NCI-H345 (cell line): ENCODE measurements around the gene EHBP1.
A peak's percentile ranks its signal among the peaks of the same experiment; 100 is the strongest.

Experiments
- DNase-seq: peaks from one replicate; lab custom pipeline; 2025; lab: John Stamatoyannopoulos, UW

Gene EHBP1

DNA sequence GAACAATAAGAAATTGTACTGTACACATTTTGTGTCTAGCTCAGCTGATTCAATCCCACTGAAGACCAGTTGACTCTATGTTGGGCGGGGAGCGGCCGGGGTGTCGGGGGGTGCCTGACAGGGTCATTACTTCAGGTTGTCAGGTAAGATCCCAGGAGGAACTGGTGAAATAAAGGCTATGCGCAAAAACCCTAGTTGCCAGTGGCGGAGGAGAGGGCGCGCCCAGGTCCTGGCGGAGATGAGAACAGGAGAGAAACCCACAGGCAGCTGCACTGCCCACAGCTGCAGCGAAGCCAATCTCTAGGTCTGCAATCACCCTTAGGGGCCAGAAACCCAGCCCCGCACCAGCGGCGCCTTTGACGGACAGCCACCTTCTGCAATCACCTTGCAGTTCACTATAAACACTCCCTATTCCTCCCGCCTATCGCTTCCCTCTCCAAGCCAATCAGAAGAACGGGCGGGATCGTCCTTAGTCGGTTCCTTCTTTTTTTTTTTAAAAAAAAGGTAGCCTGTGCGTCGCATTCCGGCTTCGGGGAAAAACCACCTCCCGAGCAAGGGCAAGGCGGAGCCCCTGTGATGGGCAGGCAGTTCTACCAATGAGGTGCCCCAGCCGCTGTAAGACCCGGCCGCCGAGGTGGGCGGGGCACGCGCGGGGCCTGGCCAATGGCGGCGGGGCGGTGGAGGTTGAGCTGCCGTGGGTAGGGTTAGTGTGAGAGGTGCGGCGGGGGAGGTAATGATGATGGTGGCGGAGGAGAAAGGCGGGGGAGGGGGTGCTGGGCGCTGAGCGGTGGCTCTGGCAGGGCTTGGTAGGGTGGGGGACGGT is at the start of gene EHBP1:
Gene EHBP1, plus strand, starts transcription at position 707 of the 823 bp plus-strand sequence. CDS start 1,479 bp downstream, outside the sequence.
- DNase-seq = peak; percentile 99

DNA sequence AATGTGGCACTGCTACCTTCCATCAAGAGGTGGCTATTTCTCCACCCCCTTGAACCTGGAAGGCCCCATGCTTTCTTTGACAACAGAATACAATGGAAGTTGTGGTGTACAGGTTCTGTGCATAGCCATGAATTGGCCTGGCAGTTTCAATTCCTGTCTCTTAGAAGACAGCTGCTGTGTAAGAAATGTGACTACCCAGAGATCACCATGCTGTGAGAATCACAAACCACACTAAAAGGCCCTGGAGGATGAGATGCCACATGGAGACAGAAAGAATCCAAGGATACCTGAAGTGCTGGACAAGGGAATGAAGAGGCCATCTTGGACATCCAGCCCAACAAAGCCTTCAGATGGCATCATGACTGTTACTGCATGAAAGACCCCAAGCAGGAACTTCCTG is 47.7 kb upstream of the EHBP1 start:
- DNase-seq = no peak

DNA sequence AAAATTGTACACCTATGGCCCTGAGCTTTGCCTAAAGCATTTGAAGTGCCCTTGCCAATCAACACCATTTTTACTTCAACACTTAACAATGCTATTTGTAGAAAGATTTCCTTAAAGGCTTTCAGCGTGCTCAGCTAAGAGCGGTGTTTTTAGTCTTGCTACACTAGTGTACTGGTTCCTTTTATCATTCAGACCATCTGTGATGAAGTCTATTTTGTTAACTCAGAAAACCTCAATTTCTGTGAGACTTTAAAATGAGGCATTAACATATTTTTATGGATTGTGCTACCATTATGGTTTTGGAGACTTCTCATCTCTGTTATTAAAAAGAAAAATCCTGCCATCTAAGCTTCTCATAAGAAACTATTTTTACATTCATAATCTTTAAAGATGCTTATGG is 46.6 kb upstream of the EHBP1 start:
- DNase-seq = no peak

DNA sequence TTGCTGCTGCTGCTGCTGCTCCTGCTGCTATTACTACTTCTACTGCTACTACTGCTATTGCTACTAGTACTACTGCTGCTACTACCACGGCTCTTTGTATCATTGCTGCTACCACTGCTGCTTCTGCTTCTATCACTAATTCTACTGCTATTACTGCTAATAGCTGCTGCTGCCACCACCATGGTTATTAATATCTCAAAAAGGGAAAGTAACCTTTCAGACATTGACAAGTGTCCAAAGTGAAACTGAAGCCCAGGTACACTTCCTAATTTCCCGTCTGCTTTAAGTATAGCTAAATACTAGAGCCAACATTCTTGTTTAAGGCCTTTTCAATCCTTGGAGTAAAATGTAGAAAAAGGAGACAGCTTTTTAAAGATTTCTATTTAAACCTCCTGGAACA is 45.4 kb upstream of the EHBP1 start:
- no peak for DNase-seq

DNA sequence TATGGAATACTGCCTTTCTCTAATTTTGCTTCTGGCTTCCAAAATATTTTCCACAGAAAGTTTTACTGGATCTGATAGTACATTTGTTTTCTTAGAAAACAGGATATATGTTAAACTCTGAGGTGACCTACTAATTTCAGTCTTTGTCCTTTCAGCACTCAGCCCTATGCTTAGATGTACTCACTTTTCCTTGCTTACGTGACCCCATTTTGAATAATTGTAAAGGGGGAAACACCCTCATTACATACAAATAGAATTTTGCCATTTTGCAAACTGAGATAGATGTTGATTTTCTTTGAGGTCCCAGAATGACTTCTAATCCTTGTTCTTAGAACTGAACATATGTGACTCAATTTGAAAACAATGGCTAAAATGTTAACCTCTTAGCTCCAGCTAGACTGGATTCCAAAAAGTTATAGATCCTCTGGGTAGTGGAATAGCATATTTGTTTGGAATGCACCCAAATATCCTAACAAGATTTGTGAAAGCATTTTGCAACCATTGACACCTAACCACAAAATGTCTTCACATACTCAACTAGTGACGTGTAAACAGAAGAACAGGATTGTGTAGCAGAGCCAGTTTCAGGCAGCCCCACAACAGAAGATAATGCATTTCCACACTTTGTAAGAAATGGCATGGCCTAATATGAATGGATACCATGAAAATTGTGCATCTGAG is 44.8 kb upstream of the EHBP1 start:
- no peak for DNase-seq

DNA sequence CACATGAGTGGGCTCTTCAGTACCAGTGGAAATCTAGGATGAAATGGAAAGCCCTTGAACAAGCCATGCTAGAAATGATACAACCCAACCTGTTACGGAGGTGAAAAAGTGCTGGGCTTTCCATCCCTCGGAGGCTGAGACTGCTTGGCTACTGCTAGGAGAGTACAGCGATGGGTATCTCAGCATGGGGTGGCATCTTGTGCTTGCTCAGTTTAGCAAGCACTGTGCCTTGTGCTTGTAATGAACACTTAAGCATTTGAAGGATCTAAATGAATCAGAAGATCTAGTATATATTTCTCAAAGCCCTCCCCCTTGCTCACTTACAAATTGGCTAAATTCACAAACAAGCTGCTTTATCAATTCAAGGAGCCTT is 44.3 kb upstream of the EHBP1 start:
- DNase-seq = no peak

DNA sequence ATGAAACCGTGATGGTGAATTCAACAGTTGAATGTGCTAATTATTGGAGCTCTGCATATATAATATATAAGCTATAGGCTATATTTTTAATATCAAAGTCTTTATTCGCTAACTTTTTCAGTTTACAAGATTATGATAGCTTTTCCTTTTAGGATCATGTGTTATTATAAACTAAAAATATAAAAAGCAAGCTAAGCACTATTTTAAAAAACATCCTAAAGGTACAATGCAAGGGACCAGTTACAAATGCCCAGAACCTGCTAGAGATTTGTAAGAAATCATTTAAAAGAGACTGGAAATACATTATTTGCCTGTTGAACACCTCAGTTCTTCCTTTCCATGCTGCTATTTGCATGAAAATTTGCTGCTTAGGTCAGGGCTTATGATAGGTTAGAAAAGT is 43.4 kb upstream of the EHBP1 start:
- no peak for DNase-seq

DNA sequence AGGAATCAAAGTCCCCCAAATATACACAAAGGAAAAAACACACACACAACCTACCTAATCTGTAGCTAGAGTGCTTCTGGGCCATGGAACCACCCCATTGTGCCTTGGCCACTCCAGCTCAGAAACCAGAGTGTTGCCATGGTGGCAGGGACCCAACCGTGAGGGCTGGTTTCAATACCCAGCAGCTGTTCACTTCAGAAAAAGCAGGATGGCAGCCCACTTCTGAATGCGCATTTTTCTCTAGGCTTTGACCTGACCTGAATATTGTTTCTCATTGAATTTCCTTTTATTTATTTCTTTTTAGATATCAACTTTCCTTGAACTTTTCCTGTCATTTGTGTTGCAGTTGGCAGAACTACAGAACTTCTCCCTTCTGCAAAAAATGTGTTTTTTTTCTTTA is 43.0 kb upstream of the EHBP1 start:
- DNase-seq = peak; percentile 51

DNA sequence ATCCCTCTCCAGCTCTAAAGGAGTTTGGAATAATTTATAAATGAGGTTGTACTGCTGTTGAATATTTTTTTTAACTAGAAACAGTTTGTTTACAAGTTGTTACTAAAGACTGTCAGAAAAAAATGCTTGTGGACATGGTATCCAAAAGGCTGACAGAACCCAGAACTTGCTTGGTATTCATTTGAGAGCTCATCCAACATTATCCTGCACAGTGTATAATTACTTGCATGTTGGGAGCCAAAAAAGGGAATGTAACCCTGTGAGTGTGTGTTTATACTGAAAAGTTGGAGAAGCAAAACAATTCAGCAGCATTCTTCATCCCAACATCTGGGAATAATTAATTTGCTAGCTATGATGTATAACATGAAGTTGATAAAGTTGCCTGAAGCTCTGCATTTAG is 42.1 kb upstream of the EHBP1 start:
- DNase-seq = no peak

DNA sequence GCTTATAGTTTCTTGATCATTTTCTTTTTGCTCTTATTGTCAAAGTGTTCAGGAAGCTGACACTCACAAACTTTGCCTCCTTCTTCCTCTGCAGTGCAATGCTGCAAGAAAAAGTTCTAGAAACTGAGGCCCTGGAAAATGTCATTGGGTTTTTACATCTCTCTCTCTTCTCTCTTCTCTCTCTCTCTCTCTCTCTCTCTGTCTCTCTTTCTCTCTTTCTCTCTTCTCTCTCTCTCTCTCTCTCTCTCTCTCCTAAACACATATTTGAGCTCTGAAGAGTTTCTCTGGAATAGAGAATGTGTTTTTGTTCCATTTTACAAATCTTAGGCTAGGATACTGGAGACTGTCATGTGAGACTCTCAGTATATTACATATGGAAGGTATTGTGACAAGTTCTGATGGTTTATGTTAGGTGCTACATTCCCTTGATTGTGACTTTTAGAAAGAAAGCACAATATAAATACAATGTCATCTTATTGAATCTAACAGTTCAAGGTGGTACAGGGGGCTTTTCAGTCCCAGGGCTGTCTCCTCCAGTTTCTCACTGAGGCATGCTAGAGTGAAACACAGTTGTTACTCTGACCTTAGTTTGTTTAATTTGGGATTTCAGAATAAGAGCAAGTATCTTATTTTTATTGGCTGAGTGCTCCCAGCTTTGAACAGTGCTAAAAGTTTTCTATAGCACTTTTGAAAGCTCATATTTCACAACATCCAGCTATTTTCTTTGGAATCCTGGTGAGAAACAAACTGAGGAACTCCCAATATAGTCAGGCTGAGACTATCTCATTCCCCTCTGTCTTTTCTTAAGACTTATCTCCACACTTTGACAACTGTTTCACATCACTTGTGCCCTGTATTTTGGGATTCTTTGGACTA is 41.4 kb upstream of the EHBP1 start:
- DNase-seq = no peak

DNA sequence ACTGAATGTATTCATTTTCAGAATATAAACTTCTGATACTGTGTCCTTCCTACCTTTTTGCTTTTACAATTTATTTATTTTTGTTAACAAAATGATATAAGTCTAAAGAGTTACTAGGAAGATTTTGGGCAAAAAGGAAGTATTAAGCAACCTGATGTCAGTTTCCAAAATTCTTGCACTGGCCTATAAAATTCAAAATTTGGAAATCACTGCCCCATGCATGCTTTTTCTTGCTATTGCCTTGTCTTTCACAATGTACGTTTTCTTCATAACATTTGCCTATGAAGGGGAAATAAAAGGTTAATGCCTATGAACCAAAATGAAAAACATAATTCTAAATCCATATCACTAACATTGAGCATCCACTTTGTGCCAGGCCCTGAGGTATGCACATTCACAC is 40.1 kb upstream of the EHBP1 start:
- no peak for DNase-seq

DNA sequence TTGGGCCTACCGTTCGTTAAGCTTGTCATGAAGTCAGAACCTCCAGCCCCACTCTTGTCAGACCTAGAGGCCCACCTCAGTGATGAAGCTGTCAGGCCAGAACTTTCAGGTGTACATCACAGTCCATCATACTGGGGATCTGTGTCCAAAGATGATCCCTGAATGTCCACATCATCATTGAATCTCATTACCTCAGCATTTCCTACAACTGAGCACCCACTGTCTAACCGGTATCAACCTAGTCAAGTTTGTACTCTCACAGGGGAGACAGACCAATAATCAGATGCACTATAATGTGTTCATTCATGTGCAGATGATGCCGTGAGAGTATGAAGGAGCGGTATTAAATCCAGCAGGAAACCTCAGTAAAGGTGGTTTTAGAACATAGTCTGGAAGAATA is 36.3 kb upstream of the EHBP1 start:
- DNase-seq = no peak

DNA sequence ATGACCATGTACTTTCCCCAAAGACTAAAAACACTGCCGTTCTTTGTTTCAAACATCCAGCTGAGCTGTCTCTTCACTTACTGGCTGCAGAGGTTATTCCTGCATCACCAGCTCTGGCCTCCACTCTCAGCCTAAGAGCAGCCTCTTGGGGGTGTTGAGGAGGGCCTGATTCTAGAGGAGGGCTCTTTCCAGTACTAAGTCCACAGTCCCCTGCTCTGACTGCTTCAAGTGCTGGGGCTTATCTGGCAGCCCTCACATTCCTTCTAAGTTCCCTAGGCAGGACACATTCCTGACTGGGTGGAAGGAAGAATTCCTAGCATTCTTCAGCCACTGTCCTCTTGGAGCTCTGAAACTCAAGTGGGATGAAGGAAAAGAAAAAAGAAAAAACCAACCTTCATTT is 32.9 kb upstream of the EHBP1 start:
- DNase-seq = no peak

DNA sequence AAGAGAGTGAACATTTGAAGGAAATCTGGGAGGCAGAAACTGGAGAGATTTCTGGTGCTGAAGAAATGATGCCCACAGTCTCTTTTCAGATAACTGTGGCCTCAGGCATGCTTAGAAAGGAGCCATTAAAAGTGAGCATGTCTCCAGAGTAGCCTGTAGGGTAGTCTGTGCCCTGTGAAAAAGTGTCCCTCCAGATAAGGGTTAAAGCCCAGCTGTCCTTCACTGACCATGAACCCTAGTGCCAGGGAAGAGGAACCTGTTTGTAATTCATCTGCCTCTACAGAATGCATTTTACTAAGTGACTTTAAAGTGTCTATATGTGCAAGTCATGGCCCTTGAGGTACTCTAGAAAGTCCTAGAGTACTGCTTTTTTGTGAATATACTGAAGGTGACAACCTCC is 30.5 kb upstream of the EHBP1 start:
- no peak for DNase-seq

DNA sequence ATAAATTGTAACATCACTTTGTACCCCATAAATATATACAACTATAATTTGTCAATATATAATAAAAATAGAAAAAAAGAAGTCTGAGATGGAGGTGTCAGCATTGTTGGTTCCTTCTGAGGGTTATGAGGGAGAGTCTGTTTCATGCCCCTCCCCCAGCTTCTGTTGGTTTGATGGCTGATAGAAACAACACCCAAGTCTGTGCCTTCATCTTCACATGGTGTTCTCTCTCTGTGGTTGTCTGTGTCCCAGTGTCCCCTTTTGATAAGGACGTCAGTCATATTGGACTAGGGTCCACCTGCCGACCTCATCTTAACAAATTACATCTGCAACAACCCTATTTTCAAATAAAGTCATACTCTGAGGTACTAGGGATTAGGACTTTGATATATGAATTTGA is 20.3 kb upstream of the EHBP1 start:
- no peak for DNase-seq

DNA sequence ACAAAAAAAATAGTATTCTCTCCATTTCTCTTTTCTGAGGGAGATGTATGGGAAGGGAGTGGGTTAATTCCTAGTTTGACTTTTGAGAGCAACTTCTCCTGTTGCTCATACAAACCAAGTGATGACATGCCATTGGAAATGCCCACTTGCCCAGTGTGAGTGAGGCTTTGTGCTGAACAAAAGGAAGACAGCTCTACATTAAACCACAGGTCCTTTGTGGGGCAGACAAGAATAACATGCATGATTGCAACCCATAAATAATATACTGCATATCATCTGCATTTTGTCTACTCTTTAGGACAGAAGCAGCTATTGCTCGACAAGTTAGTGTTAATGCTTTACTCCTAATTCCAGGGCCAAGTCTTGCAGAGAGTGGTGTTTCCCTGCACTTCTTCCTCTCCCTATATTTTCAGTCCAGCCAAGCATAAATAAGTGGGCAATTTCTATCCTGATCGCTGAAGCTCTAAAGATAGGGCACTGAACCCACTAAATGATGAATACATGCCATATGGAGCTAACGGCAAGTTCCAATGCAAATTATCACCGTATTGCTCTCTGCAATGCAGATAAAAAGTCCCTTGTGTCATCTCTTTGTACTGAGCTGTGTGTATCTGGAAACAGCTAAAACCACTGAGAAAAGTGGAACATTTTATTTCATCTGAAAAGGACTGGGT is 19.4 kb upstream of the EHBP1 start:
- no peak for DNase-seq

DNA sequence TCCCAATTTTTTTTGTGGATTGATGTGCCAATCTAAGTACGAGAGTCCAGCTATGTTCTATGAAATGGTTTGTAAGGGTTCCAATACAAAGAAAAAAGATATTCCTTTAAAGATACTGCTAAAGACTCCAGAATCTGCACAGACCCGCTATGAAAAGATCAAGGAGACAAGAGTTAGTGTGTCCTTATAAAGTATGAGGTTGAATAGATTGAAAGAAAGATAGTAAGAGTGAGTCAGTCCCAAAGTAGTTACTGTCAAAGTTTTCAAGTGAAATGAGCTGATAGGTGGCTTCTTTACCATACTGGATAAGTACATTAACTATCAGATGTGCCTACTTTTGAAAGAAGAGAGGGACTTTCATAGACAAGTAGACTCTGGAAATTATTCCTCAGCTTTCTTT is 17.9 kb upstream of the EHBP1 start:
- no peak for DNase-seq

DNA sequence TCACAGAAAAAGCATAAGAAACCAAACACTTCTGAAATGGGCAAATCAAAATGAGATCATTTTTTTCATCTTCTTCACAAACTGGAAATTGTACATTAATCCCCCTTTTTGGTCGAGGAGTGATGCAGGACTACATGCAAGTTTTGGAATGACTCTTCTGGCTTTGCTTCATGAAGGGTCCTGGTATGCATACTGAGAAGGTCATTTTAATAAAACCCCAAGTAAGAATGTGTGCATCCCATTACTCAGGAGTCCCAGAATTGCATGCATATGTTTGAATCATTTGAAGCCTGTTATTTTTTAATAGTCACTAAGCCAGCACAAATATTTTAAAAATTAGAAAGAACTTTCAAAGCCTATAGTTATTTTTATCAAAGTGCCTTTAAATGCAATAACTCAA is 16.7 kb upstream of the EHBP1 start:
- no peak for DNase-seq

DNA sequence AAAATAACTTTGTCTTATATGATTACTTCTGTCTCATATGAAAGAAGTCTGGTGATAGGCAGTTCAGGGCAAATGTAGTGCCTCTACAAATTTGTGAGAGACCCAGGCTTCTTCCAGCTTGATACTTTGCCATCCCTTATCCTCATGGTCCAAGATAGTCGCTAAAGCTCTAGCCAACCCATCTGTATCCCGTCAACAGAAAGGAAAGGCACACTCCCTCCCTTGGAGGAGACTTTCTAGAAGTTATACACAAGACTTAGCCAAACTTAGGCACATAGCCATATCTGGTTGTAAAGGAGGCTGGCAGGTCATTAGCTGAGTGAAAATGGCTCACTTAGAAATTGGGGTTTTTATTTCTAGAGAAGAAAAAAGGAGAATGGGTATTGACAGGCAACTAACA is 14.3 kb upstream of the EHBP1 start:
- no peak for DNase-seq

DNA sequence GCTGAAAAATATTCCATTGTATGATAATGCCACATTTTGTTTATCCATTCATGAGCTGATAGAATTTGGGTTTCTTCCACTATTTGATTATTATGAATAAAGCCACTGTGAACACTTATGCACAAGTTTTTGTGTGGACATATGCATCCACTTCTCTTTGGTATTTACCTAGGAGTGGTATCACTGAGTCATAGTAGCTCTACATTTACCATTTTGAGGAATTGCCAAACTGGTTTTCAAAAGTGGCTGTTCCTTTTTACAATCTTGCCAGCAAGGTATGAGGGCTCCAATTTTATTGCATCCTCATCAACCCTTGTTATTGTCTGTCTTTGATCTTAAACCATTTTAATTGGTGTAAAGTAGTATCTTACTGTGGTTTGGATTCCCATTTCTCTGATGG is 13.3 kb upstream of the EHBP1 start:
- DNase-seq = no peak

DNA sequence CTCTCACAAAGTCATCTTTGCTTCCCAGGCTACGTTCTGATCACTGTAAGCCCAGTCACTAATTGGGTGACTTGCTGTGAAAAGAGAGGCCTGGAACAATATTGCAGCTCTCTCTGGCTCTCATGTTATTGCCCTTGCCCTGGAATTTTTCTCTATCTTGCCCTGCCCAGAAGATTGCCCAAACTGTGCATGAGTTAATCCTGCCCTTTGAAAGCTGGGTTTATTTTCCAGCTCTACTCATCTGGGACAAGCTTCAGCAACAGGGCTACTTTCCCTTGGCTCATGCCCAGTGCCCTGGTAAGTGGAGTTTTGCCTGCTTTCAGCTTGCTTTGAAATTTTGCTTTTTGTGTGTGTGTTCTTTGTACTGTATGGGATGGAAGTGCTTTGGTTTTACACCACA is 6.9 kb upstream of the EHBP1 start:
- DNase-seq = no peak

DNA sequence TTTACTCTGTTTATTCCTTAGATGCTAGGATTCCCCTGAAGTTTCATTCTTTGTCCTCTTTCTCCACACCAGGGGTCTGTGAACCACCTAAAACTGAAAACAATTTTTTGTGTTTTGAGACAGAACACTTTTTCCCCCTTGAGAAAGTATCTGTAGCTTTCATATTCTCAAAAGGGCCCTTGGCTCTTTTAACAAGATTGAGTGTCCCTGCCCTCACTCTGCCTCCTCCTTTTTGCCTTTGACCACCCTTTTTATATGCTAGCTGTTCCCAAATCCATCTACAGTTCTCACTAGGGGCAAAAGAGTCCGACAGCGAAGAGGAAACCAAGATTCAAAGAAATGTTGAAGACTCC is 883 bp upstream of the EHBP1 start:
- DNase-seq = no peak
